Large intestine (tissue), 3 donors: ENCODE data around the gene CLINT1. TPM values are rescaled to one million over a fixed set of nuclear protein-coding genes. Genes with fewer than 3 reads are reported as not detected.
A peak's percentile ranks its signal among the peaks of the same experiment; 100 is the strongest.

ENCODE experiments used
- DNase-seq, 2 donors: peaks; one replicate each; pipeline versions ENCODE4 v3.0.0 to v3.0.0-alpha.2; 2013
- H3K27ac ChIP-seq: one replicate; pipeline ENCODE4 v1.5.1; 2013; ENCODE audit warnings: low read length
- H3K27me3 ChIP-seq: 2 replicates; pipeline ENCODE4 v1.6.1; 2013; ENCODE audit warnings: low read length; ENCODE audit not compliant: control insufficient read depth, insufficient read depth
- H3K36me3 ChIP-seq: 2 replicates; pipeline ENCODE4 v1.6.1; 2013; ENCODE audit warnings: low read length; ENCODE audit not compliant: control insufficient read depth, insufficient read depth
- H3K4me1 ChIP-seq: one replicate; pipeline ENCODE4 v1.6.1; 2013; ENCODE audit warnings: low read length; ENCODE audit not compliant: control insufficient read depth, insufficient read depth
- H3K4me3 ChIP-seq: one replicate; pipeline ENCODE4 v1.5.1; 2013; ENCODE audit warnings: low read length
- H3K9me3 ChIP-seq: one replicate; pipeline ENCODE4 v1.6.1; 2013; ENCODE audit warnings: mild to moderate bottlenecking, low read depth, low read length, moderate library complexity; ENCODE audit not compliant: control insufficient read depth
- WGBS: methylation state at CpG from one replicate; pipeline ENCODE4 v1.1.5; 2013; ENCODE audit warnings: low lambda C conversion rate; ENCODE audit not compliant: insufficient coverage; 5-methylcytosine and 5-hydroxymethylcytosine counted together
- polyA plus RNA-seq: library from polyadenylated mRNA; unstranded; fragments of 120-200 nt; gene quantifications from one replicate; pipeline ENCODE4 v1.2.1, GENCODE V29; 2013

Gene CLINT1
- polyA plus RNA-seq, 1 donor, result 117 TPM

DNA sequence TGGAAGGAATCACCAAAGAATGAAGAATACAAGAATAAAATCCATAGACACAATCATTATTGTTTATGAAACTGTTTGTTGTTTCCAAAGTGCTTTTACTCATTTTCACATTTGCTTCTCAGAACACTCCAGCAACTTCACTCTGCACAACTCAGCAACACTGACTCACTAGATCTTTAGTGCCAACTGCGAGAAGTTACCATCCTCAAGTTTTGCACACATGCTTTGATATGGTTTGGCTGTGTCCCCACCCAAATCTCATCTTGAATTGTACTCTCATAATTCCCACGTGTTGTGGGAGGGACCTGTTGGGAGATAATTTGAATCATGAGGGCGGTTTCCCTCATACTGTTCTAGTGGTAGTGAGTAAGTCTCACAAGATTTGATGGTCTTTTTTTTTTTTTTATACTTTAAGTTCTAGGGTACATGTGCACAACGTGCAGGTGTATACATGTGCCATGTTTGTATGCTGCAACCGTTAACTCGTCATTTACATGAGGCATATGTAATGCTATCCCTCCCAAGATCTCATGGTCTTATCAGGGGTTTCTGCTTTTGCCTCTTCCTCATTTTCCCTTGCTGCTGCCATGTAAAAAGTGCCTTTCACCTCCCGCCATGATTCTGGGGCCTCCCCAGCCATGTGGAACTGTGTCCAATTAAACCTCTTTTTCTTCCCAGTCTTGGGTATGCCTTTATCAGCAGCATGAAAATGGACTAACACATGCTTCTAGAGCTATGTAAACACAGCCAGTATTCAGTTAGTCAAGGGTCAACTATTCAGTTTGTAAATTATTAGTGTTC lies 36.9 kb downstream of the CLINT1 start:
- H3K4me3 ChIP-seq, result no peak overlapping the region
- H3K36me3 ChIP-seq, result no peaks in the 10 kb centered on the region
- H3K27me3 ChIP-seq, result no peaks in the 10 kb centered on the region
- peak overlapping the region; percentile 3 for H3K27ac ChIP-seq
- peaks cover 7% of the 10 kb centered on the region for H3K4me1 ChIP-seq
- DNase-seq, result peak in 1 of 2 donors; percentile 22
- no peaks in the 10 kb centered on the region for H3K9me3 ChIP-seq
- no CpG with 5 or more reads among the region's 7 CpGs for WGBS

DNA sequence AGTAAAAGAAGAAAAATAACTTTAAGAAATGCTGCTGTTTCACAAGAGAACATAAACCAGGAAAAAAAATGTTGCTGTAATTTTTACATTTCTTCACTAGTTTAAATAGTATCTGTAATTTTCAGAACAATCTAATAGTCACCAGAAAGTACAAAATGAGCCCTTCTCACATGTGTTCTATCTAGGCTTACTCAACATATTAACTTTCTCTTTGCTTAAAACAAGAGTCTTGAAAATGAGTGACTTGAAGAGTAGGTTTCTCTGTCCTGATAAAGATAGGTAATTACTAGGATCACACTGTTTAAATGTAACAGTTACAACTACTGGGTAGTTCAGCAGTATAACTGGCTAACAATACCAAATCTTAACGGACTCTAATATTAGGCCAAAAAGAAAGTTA lies 37.5 kb downstream of the CLINT1 start:
- WGBS, result 78% methylated on average over 1 of the region's 1 CpG
- H3K9me3 ChIP-seq, result no peaks in the 10 kb centered on the region
- no peaks in the 10 kb centered on the region for H3K36me3 ChIP-seq
- no peak overlapping the region for H3K27ac ChIP-seq
- H3K27me3 ChIP-seq, result no peaks in the 10 kb centered on the region
- no peak for DNase-seq
- H3K4me3 ChIP-seq, result no peak overlapping the region
- peaks cover 7% of the 10 kb centered on the region for H3K4me1 ChIP-seq

DNA sequence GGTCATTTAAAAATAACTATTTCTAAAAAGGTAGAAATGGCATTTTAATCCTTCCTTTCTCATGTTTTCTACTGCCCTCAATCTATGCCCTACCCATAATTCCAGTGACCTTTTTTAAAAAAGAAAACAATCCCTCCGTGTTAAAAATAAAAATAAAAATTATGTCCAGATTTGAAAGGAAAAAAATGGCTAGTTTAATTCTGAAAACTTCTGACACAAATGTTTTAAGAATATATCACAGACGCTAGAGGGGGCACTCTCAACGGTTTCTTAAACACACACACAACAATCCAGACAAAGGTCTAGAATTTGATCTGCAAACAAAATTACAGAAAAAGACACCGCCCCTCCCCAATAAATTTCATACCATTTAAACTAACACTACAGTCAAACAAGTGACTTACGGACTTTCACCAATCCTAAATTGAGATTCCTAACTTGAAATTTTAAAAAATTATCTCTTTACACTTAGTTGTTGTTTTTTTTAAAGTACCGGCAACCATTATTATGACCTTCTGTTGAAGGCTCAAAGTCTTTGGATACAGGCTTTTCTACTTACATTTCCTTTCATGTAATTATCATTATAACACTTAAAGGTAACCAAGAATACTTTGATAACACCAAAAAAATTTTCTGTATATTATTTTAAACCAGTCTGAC lies 38.2 kb downstream of the CLINT1 start:
- no peaks in the 10 kb centered on the region for H3K36me3 ChIP-seq
- H3K4me3 ChIP-seq, result no peak overlapping the region
- no peaks in the 10 kb centered on the region for H3K27me3 ChIP-seq
- DNase-seq, result peak; percentile 19 to 55
- 0% methylated on average over 1 of the region's 6 CpGs for WGBS
- no peak overlapping the region for H3K27ac ChIP-seq
- H3K4me1 ChIP-seq, result peaks cover 7% of the 10 kb centered on the region
- H3K9me3 ChIP-seq, result no peaks in the 10 kb centered on the region

DNA sequence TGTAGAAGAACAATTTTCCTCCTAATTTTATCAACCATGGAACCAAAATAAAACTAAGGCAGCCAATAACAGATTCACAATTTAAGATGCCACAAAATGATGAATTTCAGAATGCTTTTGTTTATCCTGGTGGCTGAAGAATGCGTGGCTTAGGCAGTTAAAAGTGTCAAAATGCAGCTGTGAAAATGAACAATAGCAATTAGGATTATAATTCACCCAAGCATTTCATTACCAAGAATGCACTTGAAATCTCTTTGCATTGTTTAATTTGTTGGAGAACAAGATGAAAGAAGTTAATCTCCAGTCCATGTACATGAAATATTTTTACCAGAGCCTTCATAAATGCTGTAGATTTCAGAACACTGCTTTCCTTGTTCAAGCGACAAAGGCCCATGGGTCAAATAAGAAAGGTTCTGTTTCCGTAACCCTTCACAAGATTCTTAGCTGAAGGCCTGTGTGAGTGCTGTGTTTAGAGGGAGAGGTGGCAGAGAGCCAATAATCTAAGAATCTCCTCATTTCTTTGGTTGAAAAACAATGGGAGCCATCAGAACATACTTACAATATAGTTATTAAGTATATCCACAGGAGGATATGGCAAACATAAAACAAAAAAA lies 39.3 kb downstream of the CLINT1 start:
- Histone ChIP-seq H3K9me3 (no peaks in the 10 kb centered on the region), H3K36me3 (peaks cover 11% of the 10 kb centered on the region), H3K4me3 (no peak overlapping the region), H3K27me3 (no peaks in the 10 kb centered on the region), H3K27ac (no peak overlapping the region), H3K4me1 (peaks cover 7% of the 10 kb centered on the region)
- WGBS, result 75% methylated on average over 1 of the region's 3 CpGs
- peak in 1 of 2 donors; percentile 7 for DNase-seq

DNA sequence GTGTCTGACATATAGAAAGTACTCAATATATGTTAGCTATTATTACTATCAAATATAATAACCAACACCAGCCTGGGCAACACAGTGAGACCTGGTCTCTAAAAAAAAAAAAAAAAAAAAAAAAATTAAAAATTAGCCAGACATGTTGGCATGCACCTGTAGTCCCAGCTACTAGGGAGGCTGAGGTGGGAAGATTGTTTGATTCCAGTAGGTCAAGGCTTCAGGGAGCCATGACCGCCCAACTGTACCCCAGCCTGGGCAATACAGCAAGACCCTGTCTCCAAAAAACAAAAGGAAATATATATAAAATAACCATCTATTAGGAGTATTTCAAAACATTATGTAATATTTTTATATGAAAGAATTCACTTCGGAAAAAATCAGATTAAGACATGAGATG lies 40.6 kb downstream of the CLINT1 start:
- Histone ChIP-seq H3K27ac (no peak overlapping the region), H3K36me3 (peaks cover 20% of the 10 kb centered on the region), H3K4me3 (no peak overlapping the region), H3K4me1 (peaks cover 7% of the 10 kb centered on the region), H3K27me3 (no peaks in the 10 kb centered on the region), H3K9me3 (no peaks in the 10 kb centered on the region)
- WGBS, result 100% methylated on average over 1 of the region's 2 CpGs
- no peak for DNase-seq

DNA sequence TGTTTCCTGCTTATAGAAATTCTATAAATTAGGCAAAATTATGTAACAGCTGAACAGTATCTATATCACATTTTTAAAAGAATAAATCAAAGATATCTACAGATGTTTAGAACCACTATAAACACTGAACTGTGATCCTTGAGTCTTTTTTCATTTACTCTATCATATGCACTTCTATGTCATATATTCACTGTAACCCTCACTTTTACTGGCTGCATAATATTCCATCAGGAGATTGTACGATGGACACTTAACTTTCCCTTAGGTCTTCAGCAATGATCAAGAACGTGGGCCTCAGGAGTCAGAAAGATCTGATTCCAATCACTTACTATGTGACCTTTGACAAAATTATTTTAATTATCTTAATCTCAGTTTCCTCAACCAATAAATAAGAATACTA lies 41.0 kb downstream of the CLINT1 start:
- no peak for DNase-seq
- no CpG with 5 or more reads among the region's 2 CpGs for WGBS
- no peak overlapping the region for H3K27ac ChIP-seq
- no peaks in the 10 kb centered on the region for H3K9me3 ChIP-seq
- no peaks in the 10 kb centered on the region for H3K27me3 ChIP-seq
- peaks cover 22% of the 10 kb centered on the region for H3K36me3 ChIP-seq
- H3K4me1 ChIP-seq, result peaks cover 7% of the 10 kb centered on the region
- no peak overlapping the region for H3K4me3 ChIP-seq

DNA sequence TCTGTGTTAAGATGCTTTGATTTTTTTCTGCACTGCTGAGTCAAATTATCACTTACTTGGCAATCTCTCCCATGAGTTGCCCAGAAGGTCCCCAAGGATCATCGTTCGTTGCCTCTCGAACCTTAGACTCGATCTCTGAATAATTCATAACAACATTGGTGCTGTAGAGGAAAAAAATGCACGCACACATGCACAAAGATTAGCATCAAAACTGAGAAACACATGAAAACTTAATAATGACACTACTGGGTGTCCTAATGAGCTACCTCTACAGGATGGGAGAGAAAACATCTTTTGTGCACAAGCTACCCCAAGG lies 41.6 kb downstream of the CLINT1 start:
- Histone ChIP-seq H3K27me3 (no peaks in the 10 kb centered on the region), H3K9me3 (no peaks in the 10 kb centered on the region), H3K27ac (no peak overlapping the region), H3K4me3 (no peak overlapping the region), H3K36me3 (peaks cover 27% of the 10 kb centered on the region), H3K4me1 (peaks cover 5% of the 10 kb centered on the region)
- no peak for DNase-seq
- 93% methylated on average over 2 of the region's 5 CpGs for WGBS

DNA sequence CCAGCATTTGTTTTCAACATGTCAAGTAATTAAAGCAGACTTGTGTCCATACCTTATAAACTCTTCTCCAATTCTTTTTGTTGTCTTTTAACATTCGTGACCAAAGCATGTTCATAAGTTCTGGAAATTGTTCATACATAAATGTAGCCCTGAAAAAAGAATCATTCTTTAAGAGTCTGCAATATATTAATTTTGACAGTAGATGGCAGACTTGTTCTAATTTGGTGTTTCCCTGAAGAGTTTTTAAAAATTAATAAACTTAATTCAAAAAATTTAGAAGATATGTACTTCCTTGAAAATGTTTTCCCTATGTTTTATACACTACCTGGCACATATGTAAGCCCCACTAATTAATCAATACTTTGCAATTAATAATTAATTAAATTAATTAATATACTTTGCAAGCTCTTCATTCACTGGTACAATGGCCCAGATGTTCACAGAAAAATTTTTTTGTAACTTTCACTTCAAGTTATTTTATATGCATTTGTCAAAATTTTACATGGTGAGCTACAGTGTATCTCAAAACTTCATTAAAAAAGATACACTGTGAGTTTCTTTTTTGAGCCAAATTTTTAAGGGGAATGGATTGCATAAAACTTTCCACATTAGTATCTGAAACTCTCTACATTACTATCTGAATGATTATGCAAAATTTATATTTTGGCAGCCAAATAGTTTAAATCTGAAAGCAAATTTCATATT lies 42.1 kb downstream of the CLINT1 start:
- peaks cover under 1% of the 10 kb centered on the region for H3K4me1 ChIP-seq
- no peak overlapping the region for H3K4me3 ChIP-seq
- H3K36me3 ChIP-seq, result peaks cover 32% of the 10 kb centered on the region
- H3K27me3 ChIP-seq, result no peaks in the 10 kb centered on the region
- no peak for DNase-seq
- WGBS, result 100% methylated on average over 1 of the region's 1 CpG
- no peak overlapping the region for H3K27ac ChIP-seq
- no peaks in the 10 kb centered on the region for H3K9me3 ChIP-seq

DNA sequence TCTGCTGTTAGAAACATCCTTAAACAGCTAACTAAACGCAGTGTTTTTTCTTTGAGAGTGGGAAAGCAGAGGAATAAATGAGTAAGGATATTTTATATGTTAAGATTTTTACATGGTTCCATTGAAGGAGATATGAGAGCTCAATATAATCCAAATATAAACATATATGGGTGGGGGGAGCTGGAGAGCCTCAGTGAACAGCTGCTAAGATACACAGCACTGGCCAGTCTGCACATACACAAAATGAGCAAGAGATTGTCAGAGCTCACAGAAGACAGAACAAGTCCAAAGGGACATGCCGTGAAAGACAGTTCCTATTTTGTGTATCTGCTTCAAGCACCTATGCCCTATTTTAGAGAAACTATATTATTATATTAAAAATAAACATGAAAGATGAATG lies 46.9 kb downstream of the CLINT1 start:
- DNase-seq, result no peak
- H3K36me3 ChIP-seq, result peaks cover 56% of the 10 kb centered on the region
- H3K4me1 ChIP-seq, result no peaks in the 10 kb centered on the region
- WGBS, result no CpG with 5 or more reads among the region's 2 CpGs
- no peak overlapping the region for H3K4me3 ChIP-seq
- no peak overlapping the region for H3K27ac ChIP-seq
- H3K27me3 ChIP-seq, result no peaks in the 10 kb centered on the region
- H3K9me3 ChIP-seq, result no peaks in the 10 kb centered on the region

DNA sequence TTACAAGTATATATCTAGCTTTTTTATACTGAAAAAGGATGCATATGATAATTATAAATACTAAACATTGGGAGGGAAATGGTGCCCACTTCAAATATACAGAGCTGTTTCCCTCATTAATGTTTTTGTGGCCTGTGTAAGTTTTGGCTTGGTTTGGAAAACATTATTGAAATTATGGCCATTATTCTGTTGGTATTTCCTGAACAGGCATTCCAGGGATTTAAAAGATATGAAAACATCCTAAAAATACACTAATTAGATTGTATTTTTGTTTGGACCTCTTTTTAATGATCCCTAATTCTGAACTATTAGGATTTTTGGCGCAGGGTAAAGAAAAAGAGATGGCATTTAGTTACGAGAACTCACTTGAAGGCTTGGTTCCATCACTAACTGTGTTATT lies 50.9 kb downstream of the CLINT1 start:
- no peak overlapping the region for H3K27ac ChIP-seq
- H3K9me3 ChIP-seq, result no peaks in the 10 kb centered on the region
- H3K36me3 ChIP-seq, result peaks cover 55% of the 10 kb centered on the region
- no peaks in the 10 kb centered on the region for H3K4me1 ChIP-seq
- no peaks in the 10 kb centered on the region for H3K27me3 ChIP-seq
- DNase-seq, result no peak
- no peak overlapping the region for H3K4me3 ChIP-seq
- WGBS, result no CpG with 5 or more reads among the region's 2 CpGs
